ENCODE results near the gene ACOX3.

The ACOX3 gene

DNA sequence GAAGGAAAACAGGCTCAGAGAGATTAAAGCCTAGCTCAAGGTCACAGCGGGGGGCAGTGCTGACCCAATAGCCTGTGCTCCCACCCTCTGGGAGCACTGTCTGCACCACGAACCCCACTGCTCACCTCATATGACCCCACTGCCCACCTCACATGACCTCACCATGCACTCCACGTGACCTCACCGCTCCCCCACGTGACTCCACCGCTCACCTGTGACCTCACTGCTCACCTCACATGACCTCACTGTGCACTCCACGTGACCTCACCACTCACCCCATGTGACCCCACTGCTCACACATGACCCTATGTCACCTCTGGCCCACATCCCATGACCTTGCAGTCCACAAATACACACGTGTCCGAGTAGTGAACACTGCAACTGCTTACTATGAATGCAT is 55.4 kb downstream of the ACOX3 start:
- no peak for DNase-seq

DNA sequence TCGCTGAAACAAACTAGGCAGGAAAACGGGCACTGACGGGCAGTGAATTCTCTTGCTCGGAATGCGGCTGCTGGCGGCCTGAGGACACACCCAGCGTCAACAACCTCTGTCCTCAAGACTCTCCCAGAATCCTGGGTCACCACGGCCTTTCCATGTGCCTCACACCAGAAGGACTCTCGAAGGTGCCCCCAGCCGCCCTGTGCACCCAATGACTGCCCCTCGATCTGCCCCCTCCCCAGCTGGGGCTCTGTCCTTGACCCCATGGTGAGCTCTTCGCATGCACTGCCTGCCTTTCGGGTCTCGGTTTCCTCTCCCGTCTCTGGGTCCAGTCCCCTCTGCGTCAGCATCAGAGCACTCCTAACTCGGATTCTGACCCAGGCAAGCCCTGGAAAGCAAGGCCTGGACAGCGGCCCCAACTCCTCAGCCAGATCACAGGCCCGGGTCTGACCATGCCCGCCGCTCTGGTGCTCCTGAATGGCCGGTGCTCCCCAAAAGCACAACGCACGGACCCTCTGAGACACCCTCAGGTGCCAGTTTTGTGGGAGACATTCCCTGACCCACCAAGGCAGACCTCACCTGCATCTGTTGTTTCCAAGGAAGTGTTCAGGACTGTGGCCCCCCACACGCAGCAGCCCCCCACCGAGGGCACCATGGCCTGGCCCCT is 56.0 kb downstream of the ACOX3 start:
- DNase-seq: no peak

DNA sequence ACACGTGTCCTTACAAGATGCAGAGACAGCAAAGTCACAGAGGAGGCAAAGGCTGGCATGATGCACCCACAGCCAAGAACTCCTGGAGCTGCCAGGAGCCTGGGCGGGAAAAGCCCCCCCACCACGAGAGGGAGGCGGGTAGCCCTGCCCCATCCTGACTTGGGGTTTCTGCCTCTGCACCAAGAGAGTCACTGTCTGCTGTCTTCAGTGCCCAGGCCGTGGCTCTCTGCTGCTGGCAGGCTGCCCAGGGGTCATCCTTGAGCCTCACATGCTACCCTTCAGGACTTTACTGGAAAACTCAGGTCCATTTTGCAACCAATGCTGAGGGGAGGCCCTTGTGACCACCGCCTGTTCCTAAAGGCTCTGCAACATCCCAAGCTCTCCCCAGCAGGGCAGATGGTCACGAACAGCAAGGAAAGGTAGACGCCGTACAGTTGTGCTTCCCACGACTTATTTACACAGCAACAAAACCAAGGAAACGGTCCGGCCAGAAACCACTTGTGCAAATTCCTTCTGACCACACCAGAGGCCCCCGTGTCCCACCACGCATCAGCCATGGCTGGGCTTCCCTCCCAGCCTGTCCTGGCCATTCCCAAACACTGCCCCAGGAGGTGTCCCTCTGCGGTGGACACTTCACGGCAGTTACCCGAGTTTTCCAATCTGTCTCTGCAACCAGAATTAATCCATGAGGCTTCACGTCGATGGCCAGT is 56.9 kb downstream of the ACOX3 start:
- DNase-seq: no peak

DNA sequence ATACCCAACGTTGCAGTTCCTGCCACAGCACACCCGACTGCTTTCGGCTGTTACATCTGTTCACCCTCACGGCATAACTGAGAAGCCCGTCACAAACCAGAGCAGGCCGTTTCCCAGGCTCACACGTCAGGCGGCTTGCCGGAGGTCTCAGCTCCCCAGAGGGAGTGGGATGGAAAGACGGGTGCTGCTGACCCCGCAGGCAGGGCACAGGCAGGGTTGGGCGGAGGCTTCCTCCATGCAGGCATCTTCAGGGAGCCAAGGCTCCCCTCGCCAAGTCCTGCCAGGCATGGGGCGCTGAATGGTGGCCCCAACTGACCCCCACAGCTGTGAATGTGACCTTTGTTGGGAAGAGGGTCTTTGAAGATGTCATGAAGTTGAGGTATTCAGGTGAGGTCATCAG is 57.5 kb downstream of the ACOX3 start:
- DNase-seq: no peak

DNA sequence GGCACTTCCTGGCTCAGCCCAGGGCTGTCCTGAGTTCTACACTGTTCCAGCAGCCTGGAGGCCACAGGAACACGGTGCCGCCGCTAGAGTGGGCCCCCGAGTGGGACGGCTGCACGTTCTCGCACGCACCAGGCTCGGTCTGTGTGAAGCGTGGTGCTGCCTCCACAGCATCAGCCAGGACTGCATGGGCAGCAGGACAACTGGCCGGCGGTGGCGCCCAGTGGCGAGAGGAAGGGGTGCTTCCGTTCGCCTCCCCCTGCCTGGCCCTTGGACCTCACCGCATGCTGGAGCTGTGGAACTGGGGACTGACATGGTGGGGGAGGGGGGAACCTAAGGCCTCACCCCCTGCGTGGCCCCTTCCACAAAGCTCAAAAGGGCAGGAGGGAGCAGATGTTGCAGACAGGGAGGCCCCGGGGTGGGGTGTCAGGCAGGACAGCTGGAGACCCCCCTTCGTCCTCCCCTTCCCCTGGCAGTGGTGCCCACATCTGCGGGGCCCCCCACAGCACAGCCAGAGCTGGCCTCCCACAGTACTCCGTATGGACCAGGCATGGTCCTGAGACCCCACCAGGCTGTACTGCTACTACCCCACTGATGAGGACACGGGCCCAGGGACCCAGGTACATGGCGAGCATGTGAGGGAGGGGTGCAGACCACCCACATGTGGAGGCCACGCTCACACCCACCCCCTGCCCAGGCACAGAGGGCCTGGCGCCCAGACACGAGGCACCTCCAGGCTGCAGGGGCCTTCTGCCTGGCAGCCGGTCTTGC is 58.5 kb downstream of the ACOX3 start:
- DNase-seq: no peak

DNA sequence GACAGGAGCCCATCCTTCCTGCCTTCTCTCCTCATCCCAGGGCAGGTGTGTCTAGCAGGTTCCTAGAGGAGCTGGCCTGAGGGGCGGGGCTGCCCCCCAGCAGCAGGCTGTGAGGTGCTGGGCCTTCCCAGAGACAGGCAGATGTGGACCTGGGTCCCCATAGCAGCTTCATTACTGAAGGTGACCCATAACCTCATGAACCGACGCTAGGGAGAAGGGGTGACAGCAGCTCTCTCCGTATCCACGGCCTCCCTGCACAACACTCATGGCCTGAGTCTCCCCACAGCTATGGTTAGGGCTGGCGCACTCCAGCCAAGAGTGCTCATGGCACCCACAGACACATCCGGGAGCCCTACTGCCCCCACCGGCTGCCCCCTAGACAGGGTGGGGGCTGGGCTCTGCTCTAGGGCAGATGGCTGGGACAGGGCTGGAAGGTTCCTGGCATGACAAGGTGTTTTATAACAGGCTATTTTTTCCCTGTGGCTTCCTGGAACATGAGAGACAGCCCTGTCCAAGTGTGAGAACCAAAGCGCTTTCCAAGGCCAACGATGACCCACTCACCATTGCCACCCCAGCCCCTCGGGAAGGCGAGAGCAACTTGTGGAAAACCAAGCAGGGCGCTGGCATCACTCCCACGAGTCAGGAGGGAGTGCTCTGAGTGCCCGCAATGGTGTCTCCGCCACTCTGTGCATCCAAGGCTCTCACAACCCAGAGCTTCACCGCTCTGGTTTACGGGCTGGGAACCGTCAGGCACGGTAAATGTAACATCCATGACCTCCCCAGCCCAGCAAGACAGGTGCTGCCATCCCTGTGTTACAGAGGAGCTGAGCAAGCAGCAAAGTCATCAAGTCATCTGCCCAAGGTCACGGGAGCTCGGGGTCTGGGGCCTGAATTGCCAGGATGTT is 59.8 kb downstream of the ACOX3 start:
- DNase-seq: no peak

DNA sequence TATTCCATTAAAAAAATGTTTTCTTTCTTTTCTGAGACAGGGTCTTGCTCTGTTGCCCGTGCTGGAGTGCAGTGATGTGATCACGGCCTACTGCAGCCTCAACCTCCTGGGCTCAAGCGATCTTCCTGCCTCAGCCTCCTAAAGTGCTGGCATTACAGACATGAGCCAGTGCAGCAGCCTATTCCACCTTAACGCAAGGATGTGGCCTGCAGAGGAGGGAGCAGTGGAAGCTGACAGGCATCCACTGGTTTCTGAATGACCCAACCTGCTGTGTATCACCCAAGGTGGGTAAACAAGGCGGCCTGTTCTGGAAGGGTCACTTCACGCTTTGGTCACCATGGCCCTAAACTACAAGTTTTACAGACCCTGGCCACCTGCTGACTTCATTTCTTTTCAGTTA is 60.8 kb downstream of the ACOX3 start:
- no peak for DNase-seq

DNA sequence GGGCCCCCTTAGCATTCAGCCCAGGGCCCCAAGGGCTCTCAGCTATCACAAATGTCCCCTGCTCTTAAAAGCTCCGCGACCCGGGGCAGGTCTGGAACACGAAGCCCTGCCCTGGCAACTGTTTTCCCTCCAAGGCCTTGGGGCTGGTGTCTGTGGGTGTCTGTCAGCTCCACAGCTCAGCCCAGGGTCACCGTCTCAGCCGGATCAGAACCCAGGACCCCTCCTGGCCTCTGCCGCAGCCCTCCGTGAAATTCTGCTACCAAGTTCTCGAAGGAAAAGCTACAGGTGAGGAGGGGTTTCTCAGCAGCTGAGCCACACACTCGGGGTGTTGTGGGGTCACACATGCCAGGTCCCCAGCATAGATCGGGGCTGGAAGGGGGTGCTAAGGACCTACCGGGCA is 61.2 kb downstream of the ACOX3 start:
- no peak for DNase-seq

DNA sequence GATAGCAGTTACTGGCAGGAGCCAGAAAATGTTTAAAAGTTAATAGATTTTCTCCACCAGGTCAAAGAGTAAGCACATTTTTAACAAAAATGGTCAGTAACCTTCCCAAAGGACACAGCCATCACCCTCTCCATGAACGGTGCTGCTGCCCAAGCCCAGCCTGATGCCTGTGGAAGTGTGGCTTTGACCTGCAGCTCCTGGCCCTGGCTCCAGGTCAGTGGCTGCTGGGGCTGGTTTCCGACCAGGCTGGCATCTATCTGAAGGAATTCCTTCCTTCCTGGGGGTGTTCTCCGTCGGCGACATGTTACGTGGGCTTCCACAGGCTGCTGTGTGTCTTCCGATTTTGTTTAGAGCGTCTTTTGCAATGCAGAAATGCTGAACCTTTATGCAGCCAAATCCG is 61.7 kb downstream of the ACOX3 start:
- no peak for DNase-seq

DNA sequence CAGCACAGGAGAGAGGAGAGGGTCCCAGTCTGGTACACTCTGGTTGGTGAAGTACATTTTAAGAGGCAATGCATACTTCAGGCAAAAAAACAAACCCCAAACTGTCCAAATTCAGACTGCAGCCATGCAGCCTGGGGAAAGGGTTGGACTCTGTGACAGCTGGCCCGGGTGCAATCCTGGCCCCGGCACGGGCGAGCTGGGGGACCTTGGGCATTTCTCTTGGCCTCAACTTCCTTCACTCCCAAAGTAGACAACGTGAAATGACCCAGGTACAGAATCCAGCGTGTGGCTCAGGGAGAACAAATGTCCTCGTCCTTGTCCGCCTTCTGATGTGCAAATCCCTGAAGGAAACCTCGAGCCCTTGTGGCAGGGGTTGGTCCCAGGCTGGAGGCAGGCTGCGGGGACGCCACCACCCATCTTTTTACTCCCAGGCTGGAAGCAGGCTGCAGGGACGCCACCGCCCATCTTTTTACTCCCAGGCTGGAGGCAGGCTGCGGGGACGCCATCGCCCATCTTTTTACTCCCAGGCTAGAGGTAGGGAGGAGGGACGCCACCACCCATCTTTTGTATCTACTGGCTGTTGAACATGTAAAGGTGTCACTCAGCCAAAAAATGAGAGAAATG is 62.3 kb downstream of the ACOX3 start:
- no peak for DNase-seq

DNA sequence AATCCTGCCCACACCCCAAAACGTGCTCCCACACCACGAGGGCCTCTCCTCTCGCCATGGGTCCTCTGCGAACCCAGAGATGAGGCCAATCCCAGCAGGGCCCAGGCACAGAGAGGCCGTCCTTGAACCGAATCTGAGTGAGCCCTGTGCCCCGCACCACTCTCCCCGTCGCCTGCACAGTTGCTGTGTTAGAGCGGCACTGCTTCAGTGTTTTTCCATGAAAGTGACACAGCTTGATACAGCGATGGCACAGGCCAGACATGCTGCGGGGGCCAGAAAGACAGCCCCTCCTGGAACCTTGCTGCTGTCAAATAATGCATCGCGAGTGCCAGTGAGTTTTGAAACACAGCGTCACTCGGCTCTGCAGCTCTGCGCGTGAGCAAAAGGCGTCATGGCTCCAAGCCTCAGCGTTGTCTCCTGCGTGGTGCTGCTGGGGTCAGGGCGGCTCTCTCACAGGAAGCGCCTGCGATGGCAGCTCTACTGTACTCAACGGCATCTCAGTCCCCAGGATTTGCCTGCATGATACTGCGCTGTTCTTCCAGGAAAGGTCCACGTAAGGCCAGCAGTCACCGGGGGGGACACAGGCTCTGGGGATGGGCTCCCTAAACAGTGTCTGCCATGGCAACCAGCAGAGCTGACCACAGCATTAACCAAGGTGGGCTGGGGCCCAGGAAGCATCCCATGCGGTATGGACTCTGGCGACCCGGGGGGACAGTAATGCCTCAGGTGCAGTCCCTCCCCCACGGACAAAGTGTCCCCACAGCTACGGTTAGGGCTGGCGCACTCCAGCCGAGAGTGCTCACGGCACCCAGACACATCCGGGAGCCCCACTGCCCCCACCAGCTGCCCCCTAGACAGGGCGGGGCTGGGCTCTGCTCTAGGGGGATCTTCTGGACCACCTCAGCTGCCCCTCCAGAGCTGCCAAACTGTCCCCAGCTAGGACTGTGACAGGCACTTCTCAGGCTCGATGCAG is 63.1 kb downstream of the ACOX3 start:
- no peak for DNase-seq

DNA sequence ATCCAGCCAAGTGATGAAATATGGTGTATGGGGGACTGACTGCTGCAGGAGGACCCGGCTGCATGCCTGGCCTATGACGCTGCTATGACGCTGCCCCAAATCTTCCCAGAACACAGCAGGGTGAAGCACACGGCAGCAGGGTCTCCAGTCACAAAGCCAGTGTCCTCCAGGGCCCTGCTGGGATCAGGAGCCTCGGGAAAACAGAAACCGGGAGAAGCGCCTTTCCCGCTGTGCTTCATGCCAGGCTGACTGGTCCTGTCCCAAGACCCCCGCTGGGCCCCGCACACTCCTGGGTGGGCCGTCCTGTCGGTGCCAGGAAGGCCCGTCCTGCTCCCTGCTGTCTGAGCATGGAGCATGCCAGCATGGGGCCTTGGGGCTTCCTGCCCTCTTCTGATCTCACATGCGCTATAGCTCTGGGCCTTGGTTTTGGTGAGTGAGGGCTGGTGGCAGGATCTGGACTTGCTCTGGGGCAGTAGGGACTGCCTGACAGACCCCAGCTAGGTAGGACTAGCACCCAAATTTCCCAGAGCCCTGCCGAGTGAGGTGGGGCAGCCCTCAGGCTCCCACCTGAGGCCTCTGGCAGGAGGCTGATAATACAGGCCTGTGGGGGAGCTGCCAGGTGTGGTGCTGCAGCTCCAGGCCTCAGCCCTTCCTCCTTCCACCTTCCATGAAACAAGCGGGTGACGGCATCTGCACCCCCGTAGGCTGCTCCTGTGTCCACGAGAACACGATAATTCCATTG is 64.0 kb downstream of the ACOX3 start:
- no peak for DNase-seq

DNA sequence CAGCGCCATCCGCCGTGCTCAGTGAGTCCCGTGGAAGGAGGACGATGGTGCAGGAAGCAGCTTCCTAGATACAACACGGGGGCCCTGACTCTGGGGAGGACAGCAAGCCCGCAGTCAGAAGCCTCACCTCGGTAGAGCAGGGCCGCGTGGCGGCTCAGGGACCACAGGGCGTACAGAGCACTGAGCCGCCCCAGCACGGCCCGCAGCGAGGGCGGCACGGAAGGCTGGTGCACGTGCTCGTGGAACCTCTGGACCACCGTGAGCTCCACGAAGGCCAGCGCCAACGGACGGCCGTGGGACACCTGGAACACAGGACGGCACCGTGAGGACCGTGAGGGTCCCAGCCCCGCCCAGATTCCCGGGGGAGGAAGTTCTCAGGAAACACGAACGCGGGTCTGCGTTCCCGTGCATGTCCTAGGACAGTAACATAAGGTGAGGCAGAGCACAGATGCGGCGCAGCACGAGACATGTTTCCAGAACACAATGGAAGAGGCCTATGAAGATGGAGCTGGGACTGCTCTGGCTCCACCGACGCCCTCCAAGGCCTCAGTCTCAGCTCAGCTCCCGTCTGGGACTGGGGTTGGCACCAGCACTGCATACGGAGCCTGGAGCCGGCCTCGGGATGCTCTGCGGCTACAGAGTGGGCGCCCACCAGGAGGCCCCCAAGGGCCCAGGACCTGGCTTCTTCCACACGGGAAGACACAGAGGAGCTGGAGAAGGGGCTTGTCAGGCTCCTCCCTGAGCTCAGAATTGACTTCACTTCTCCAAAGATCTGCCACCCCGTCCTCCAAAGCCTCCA is 65.5 kb downstream of the ACOX3 start:
- no peak for DNase-seq

DNA sequence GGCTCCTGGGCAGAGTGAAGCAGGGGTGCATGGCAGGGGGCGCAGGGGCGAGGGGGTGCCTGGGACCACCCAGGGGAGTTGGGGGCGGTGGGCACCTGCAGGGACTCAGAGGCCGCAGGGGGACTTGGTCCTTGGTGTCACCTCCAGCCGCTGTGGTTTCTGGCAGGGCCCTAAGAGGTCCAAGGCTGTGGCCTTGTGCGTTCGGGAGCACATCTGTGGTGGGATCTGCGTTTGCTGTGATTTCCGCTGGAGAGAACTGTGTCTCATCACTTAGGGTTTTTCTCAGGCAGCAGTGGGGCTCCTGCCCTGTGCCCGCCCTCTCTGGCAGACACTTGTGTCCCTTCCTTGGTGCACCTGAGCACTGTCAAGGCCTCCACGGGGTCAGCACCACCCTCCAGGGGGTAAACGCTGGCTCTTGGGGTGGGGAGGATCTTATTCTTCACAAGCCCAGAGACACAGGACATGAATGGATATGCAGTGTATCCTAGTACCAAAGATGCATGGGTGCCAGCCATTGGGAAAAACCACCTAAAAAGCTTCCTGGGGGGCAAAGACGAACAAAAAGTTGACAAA is 66.5 kb downstream of the ACOX3 start:
- DNase-seq: no peak

DNA sequence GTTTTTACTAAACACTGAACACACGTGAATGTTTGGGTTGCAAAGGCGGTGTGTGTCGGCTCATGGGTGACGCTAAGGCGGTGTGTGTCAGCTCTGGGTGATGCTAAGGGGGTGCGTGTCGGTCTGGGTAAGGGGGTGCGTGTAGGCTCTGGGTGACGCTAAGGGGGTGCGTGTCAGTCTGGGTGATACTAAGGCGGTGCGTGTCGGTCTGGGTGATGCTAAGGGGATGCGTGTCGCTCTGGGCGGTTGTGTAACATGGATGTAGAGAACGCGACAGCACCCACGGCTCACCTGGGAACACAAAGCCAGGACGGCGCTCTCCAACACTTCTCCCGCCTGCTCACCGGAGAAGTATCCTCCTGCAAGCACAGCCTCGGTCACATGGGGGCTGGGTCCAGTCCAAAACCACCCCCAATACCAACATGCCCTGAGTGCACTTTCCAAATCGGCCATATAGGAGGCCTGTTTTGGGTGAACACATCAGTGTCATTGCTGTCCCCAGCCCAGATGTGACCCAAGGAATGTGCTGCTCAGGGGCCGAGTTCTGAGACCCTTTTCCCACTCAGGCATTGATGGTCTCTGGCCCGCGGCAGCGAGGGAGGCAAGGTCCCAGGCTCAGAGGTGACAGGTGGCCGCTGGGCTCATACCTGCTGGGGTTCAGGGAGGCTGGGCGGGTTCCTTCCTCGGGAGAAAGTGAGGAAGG is 67.1 kb downstream of the ACOX3 start:
- no peak for DNase-seq

DNA sequence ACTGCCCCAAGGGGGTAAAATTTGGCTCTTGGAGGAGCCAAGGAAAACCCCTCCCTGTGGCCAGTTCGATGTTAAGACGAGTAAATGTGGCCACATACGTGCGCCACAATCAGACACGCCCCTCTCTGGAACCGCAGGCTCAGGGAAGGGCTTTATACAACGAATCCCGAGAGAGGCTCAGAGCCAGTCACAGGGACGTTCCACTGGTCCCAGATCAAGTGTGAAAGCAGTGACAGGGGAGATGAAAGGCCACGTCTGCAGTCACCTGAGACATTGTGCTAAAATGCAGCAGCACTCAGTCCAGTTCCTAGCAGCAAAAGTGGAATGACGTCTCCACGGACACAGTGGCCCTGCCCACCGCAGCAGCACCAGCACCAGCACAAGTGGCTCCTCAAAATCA is 68.0 kb downstream of the ACOX3 start:
- DNase-seq: no peak

DNA sequence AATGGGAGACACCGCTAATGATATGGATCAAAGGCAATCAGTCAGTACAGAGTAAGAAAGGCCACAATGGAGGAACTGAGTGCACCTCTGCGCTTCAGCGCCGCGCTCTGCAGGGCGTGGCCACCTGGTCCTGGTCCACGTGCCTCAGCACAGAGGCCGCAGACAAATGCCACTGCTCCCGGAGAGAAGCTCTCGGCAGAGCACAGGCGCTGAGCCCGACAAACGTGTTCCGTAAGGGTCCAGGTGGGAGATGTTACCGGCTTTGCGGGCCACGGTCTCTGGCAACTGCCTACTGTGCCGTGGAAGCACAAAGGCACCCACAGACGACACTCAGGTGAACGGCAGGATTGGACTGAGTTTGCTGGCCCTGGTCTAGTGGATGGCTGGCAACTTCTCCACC is 68.9 kb downstream of the ACOX3 start:
- no peak for DNase-seq

DNA sequence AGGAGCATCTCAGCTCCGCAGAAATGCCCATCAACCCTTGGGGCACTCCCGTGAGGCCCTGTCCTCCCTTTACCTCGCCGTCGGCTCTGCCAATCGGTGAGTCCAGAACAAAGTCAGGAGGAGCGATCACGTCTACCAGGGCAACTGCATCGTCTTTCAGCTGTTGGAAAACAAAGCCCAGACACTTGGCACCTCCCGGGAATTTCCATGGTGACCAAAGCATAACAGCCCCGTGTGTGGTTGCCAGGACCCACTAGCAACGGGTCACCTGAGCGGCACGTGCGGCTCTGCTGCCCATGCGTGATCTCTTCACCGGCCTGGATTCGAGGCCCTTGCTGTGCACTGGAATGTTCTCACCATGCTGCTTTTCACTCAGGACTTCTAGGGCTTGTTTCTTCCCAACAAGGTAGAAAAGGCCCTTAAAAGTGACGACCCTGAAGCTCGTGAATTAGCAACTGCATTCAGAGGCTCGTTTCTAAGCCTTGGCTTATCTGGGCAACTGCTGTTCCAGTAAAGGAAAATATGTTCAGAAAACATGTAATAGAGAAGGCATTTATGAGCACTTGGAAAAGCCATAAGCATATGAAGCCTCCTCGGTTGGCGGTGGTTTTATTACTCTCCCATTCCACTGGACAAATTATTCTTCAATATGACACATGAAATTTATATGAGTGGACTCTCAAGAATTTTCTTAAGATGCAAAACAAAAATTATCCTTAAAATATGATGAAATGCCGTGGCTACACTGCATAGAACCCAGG is 69.5 kb downstream of the ACOX3 start:
- DNase-seq: peak; percentile 6
